Measurements from ENCODE around the gene DOK6.

Gene DOK6

GRCh38 chr18:69411199-69411598, 10.5 kb downstream of the DOK6 start:
- no peak for TF ChIP-seq CTCF (IDR thresholded peaks at IDR 0.05; ENCODE audit: control extremely low read depth, extremely low read depth, low read depth, missing control alignments)
- ChIA-PET POLR2A (no interaction called here), CTCF (no interaction called here)
- no peak for DNase-seq (ENCODE audit: extremely low spot score)

- CTCF ChIA-PET, result no interaction called here
- DNase-seq (ENCODE audit: extremely low spot score), result no peak
- POLR2A ChIA-PET, result no interaction called here
- TF ChIP-seq CTCF (IDR thresholded peaks at IDR 0.05; ENCODE audit: control extremely low read depth, extremely low read depth, low read depth, missing control alignments), result no peak
Observed at GRCh38 chr18:69414184-69414583, 13.5 kb downstream of the DOK6 start.

GRCh38 chr18:69432847-69433246, 32.2 kb downstream of the DOK6 start:
- CTCF ChIA-PET, result interaction anchor here (1.1 to 1.2 kb wide), 2 partner anchors 11 to 14 kb away, joined by 3 to 4 read pairs; no protein-coding TSS in a partner anchor

DNA sequence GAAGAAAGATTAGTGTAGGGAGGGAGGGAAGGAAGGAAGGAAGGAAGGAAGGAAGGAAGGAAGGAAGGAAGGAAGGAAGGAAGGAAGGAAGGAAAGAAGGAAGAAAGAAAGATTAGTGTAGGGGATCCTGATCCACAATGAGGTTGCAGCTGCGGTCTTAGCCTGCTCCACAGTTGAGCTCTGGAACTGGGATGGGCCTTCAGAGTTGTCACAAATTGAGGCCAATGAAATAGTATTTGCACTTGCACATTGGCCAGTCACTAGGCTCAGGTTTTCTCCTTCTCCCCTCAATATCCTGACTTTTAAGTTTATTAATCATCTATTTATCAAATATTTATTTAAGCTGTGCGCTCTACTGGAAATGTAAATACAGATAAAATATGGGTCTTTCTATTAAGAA, 34.3 kb downstream of the DOK6 start:
- no peak for TF ChIP-seq CTCF (IDR thresholded peaks at IDR 0.05; ENCODE audit: control extremely low read depth, extremely low read depth, low read depth, missing control alignments)
- no peak for DNase-seq (ENCODE audit: extremely low spot score)
- POLR2A ChIA-PET, result no interaction called here
- CTCF ChIA-PET, result no interaction called here

More at GRCh38 chr18:69432847-69433246, 32.2 kb downstream of the DOK6 start:
- DNase-seq (ENCODE audit: extremely low spot score), result no peak
- POLR2A ChIA-PET, result no interaction called here
- no peak for TF ChIP-seq CTCF (IDR thresholded peaks at IDR 0.05; ENCODE audit: control extremely low read depth, extremely low read depth, low read depth, missing control alignments)

GRCh38 chr18:69444221-69444620, 43.5 kb downstream of the DOK6 start:
- no peak for DNase-seq (ENCODE audit: extremely low spot score)
- no peak for TF ChIP-seq CTCF (IDR thresholded peaks at IDR 0.05; ENCODE audit: control extremely low read depth, extremely low read depth, low read depth, missing control alignments)
- ChIA-PET CTCF (interaction anchor here (1.2 kb wide), 1 partner anchor 11 kb away, joined by 4 read pairs; no protein-coding TSS in a partner anchor), POLR2A (no interaction called here)

DNA sequence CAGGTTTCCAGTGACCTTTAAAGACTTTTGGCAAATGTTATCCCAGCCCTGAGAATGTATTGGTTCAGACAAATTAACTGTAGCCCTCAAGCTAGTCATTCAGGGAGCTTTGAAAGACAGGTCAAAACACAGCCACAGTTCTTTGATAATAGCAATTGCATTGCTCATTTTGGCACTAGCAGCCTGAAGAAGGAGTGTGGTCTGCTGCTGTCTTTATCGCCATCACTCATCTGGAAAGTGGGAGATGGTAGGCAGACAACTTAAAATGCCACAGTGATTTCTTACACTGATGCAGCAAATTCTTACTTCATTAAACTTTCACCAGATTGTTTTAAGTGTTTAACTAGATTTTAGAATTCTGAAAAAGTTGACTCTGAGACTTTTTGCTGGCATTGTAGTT, 47.2 kb downstream of the DOK6 start:
- no peak for TF ChIP-seq CTCF (IDR thresholded peaks at IDR 0.05; ENCODE audit: control extremely low read depth, extremely low read depth, low read depth, missing control alignments)
- no peak for DNase-seq (ENCODE audit: extremely low spot score)
- ChIA-PET CTCF (no interaction called here), POLR2A (no interaction called here)

GRCh38 chr18:69455125-69455524, 54.4 kb downstream of the DOK6 start:
- ChIA-PET POLR2A (no interaction called here), CTCF (no interaction called here)
- TF ChIP-seq CTCF (IDR thresholded peaks at IDR 0.05; ENCODE audit: control extremely low read depth, extremely low read depth, low read depth, missing control alignments), result no peak
- no peak for DNase-seq (ENCODE audit: extremely low spot score)
